Osteoblast (primary cell): ENCODE data around the gene ERG. TPM values are rescaled to one million over a fixed set of nuclear protein-coding genes. Genes with fewer than 3 reads are reported as not detected.

ENCODE experiments used
- DNase-seq: peaks from one replicate; pipeline ENCODE4 v3.0.0; 2011; ENCODE audit warnings: low spot score, mixed read lengths; ENCODE audit not compliant: insufficient read length; ENCODE audit errors: missing footprints
- H2AFZ ChIP-seq: 2 replicates; pipeline ENCODE4 v1.6.0; 2011; ENCODE audit warnings: mild to moderate bottlenecking, low read length
- H3K27ac ChIP-seq: 2 replicates; pipeline ENCODE4 v1.5.1; 2011; ENCODE audit warnings: mild to moderate bottlenecking, low read depth, low read length, moderate library complexity
- H3K27me3 ChIP-seq: 2 replicates; pipeline ENCODE4 v1.6.0; 2012; ENCODE audit warnings: mild to moderate bottlenecking, control low read depth, inconsistent platforms, low read length, moderate library complexity; ENCODE audit not compliant: insufficient read depth
- H3K36me3 ChIP-seq: 2 replicates; pipeline ENCODE4 v1.5.1; 2011; ENCODE audit warnings: mild to moderate bottlenecking, low read length, control low read depth, moderate library complexity; ENCODE audit not compliant: insufficient read depth
- H3K4me1 ChIP-seq: 2 replicates; pipeline ENCODE4 v1.5.1; 2011; ENCODE audit warnings: mild to moderate bottlenecking, low read length, control low read depth, moderate library complexity; ENCODE audit not compliant: insufficient read depth
- H3K4me2 ChIP-seq: 2 replicates; pipeline ENCODE4 v1.6.0; 2011; ENCODE audit warnings: mild to moderate bottlenecking, low read length; ENCODE audit not compliant: insufficient read depth
- H3K4me3 ChIP-seq: fragments of 200-600 bp; sonication (generic); 3 replicates; pipeline ENCODE4 v1.5.1; 2012; ENCODE audit warnings: mild to moderate bottlenecking, low read length, inconsistent platforms; ENCODE audit not compliant: insufficient read depth
- H3K79me2 ChIP-seq: 2 replicates; pipeline ENCODE4 v1.6.0; 2012; ENCODE audit warnings: mild to moderate bottlenecking, low read length, control low read depth, inconsistent platforms; ENCODE audit not compliant: insufficient read depth
- H3K9me3 ChIP-seq: 2 replicates; pipeline ENCODE4 v1.5.1; 2011; ENCODE audit warnings: low read depth, low read length, control low read depth
- H4K20me1 ChIP-seq: 2 replicates; pipeline ENCODE4 v1.6.0; 2012; ENCODE audit warnings: mild to moderate bottlenecking, low read length, control low read depth; ENCODE audit not compliant: insufficient read depth
- total RNA-seq: library from RNA; depleted of rRNA; stranded (reverse); fragments of >200 nt; gene quantifications from 2 replicates; pipeline ENCODE4 v1.2.3, GENCODE V29; 2012
- TF ChIP-seq, protein P1 (sequence below): IDR thresholded peaks from 2 replicates; pipeline ENCODE4 v1.5.1; 2011; ENCODE audit warnings: mild to moderate bottlenecking, low read depth, low read length, moderate library complexity; ENCODE audit errors: extremely low read depth

The ERG gene
- total RNA-seq, 1 donor = 1.1 TPM

DNA sequence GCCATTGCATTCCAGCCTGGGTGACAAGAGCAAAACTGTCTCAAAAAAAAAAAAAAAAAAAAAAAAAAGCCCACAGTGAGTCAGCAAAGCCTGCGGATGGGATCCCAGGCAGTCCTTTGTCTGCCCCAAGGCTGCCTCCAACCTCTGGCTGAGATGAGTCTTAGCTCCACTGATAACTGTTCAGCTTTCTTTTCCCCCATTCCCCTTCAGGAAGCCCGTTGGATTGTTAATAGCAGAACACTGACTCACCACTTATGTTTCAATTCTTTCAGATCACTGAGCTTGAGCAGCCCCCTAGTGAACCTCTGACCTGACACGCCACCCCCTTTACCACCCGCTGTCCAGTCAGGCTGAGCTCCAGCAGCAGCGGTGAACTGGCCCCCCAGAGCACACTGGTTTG lies 57.5 kb downstream of the ERG start:
- Histone ChIP-seq H3K79me2 (no peaks in the 10 kb centered on the region), H4K20me1 (no peaks in the 10 kb centered on the region), H3K36me3 (no peaks in the 10 kb centered on the region), H3K9me3 (no peaks in the 10 kb centered on the region), H3K4me1 (peaks cover 29% of the 10 kb centered on the region), H3K27ac (peak overlapping the region; percentile 58), H3K4me2 (peak overlapping the region; percentile 41), H3K4me3 (no peak overlapping the region), H2AFZ (no peak overlapping the region), H3K27me3 (peaks cover 3% of the 10 kb centered on the region)
- TF ChIP-seq, protein P1, sequence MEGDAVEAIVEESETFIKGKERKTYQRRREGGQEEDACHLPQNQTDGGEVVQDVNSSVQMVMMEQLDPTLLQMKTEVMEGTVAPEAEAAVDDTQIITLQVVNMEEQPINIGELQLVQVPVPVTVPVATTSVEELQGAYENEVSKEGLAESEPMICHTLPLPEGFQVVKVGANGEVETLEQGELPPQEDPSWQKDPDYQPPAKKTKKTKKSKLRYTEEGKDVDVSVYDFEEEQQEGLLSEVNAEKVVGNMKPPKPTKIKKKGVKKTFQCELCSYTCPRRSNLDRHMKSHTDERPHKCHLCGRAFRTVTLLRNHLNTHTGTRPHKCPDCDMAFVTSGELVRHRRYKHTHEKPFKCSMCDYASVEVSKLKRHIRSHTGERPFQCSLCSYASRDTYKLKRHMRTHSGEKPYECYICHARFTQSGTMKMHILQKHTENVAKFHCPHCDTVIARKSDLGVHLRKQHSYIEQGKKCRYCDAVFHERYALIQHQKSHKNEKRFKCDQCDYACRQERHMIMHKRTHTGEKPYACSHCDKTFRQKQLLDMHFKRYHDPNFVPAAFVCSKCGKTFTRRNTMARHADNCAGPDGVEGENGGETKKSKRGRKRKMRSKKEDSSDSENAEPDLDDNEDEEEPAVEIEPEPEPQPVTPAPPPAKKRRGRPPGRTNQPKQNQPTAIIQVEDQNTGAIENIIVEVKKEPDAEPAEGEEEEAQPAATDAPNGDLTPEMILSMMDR = no peak
- peak; percentile 92 for DNase-seq

DNA sequence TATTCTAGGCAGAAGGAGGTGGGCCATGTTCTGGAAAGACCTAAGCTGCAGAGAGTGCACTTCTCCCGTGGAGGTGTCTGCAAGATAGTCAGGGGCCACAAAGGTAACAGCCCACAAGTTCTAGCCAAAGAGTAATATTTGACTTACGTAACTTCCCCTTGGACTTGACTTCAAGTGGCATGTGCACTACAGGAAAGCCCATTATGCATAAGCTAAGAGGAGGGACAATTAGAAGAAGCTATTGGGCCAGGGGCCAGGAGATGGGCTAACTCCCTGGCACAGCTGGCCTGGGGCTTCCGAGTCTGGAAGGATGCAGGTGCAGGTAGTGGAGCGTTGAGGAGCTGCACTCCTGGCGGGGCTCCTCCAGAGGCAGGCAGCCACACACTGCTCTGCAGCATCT lies 58.3 kb downstream of the ERG start:
- Histone ChIP-seq H3K79me2 (no peaks in the 10 kb centered on the region), H3K27ac (peak overlapping the region; percentile 43), H2AFZ (no peak overlapping the region), H3K9me3 (no peaks in the 10 kb centered on the region), H4K20me1 (no peaks in the 10 kb centered on the region), H3K4me2 (no peak overlapping the region), H3K4me1 (peaks cover 36% of the 10 kb centered on the region), H3K4me3 (no peak overlapping the region), H3K36me3 (no peaks in the 10 kb centered on the region), H3K27me3 (no peaks in the 10 kb centered on the region)
- DNase-seq = peak; percentile 66
- TF ChIP-seq, protein P1 = no peak

DNA sequence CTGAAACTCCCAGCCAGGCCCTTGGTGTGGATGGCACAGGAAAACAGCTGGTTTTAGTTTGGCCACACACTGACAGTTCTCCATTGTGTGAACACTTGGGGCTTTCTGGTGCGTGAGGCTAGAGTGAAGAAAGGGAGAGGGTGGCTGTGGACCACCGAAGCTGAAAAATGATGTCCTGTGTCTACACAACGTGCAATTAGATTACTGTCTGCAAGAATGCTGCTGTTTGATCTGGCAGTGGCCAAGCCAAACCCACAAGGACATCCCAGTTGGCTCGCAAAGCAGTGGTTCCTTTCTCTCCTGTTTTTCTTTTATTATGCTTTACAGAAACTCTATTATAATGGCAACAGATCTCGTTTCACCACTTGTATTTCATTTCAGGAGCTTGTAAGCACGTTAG lies 58.9 kb downstream of the ERG start:
- Histone ChIP-seq H4K20me1 (no peaks in the 10 kb centered on the region), H3K27ac (peak overlapping the region; percentile 30), H3K27me3 (no peaks in the 10 kb centered on the region), H3K79me2 (no peaks in the 10 kb centered on the region), H3K4me2 (no peak overlapping the region), H3K4me3 (no peak overlapping the region), H3K9me3 (no peaks in the 10 kb centered on the region), H3K36me3 (no peaks in the 10 kb centered on the region), H3K4me1 (peaks cover 40% of the 10 kb centered on the region), H2AFZ (no peak overlapping the region)
- TF ChIP-seq, protein P1 = no peak
- DNase-seq = peak; percentile 68

DNA sequence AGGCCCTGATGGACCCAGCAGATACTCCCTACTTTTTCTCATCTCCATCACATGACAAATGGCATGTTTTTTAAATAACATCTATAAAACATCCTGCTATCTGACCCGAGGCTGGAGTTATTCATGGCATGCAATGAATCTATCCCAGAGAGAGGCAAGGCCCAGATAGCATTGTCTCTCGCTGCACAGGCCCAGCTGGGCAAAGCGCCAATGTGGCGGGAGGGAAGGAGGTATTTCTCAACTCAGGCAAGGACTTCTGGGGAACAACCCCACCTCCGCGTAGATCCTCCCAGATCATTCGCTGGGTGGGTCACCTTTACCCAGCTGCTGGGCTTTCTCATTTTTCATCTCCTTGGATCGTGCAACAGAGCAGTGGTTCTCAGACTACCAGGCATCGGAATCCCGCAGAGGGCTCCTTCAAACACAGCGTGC lies 59.8 kb downstream of the ERG start:
- peak overlapping the region; percentile 30 for H3K27ac ChIP-seq
- no peaks in the 10 kb centered on the region for H3K36me3 ChIP-seq
- peaks cover 40% of the 10 kb centered on the region for H3K4me1 ChIP-seq
- no peaks in the 10 kb centered on the region for H3K9me3 ChIP-seq
- no peak overlapping the region for H2AFZ ChIP-seq
- H3K27me3 ChIP-seq = no peaks in the 10 kb centered on the region
- no peak overlapping the region for H3K4me3 ChIP-seq
- peak; percentile 75 for DNase-seq
- H4K20me1 ChIP-seq = no peaks in the 10 kb centered on the region
- TF ChIP-seq, protein P1 = no peak
- H3K4me2 ChIP-seq = no peak overlapping the region
- H3K79me2 ChIP-seq = no peaks in the 10 kb centered on the region
